Measurements from ENCODE around the gene SGSM1. TPM values are rescaled to one million over a fixed set of nuclear protein-coding genes. Genes with fewer than 3 reads are reported as not detected.
"Not testable (repeated sequence)": the region's sequence is repeated elsewhere in the genome, so short reads cannot be mapped to it uniquely, and the experiment has no call there.

SGSM1 gene
- total and polyA plus RNA-seq, 8 donors = 0.68 to 4.7 (median 2.5) TPM

- H3K27me3 ChIP-seq = no peaks in the 10 kb centered on the region
- intact Hi-C loops (cut with DNase I; ENCODE audit: low total_unique reads) = no loop called here
- H3K36me3 ChIP-seq = no peaks in the 10 kb centered on the region
- peaks cover 0 to 12% (median 5%) of the 10 kb centered on the region in 4 donors for H3K4me1 ChIP-seq
- no peaks in the 10 kb centered on the region for H3K9me3 ChIP-seq
- WGBS, 5 donors = 77 to 84% (median 79%) methylated on average over 10 of the region's 10 CpGs
- no peak overlapping the region for H3K4me3 ChIP-seq
- TF ChIP-seq POLR2A (IDR thresholded peaks at IDR 0.05) (no peak), CTCF (IDR thresholded peaks at IDR 0.05) (no peak), POLR2AphosphoS5 (IDR thresholded peaks at IDR 0.05) (no peak), EP300 (IDR thresholded peaks at IDR 0.05) (no peak)
- no peak overlapping the region for H3K27ac ChIP-seq
- no peak for DNase-seq
Measured at GRCh38 chr22:24831687-24832086, 25.7 kb downstream of the SGSM1 start.

- Histone ChIP-seq H3K36me3 (no peaks in the 10 kb centered on the region), H3K4me1 (no peaks in the 10 kb centered on the region), H3K27ac (no peak overlapping the region), H3K4me3 (no peak overlapping the region), H3K27me3 (no peaks in the 10 kb centered on the region), H3K9me3 (no peaks in the 10 kb centered on the region)
- no peak for DNase-seq
- TF ChIP-seq POLR2AphosphoS5 (IDR thresholded peaks at IDR 0.05) = no peak
- TF ChIP-seq POLR2A (IDR thresholded peaks at IDR 0.05) = no peak
- WGBS, 5 donors = 84 to 90% (median 86%) methylated on average over 8 of the region's 8 CpGs
- intact Hi-C loops (cut with DNase I; ENCODE audit: low total_unique reads) = no loop called here
Measured at GRCh38 chr22:24833881-24834495, 28.0 kb downstream of the SGSM1 start.

GRCh38 chr22:24834845-24835570 is 29.0 kb downstream of the SGSM1 start:
- Histone ChIP-seq H3K9me3 (no peaks in the 10 kb centered on the region), H3K4me1 (no peaks in the 10 kb centered on the region), H3K27ac (no peak overlapping the region), H3K36me3 (no peaks in the 10 kb centered on the region), H3K27me3 (no peaks in the 10 kb centered on the region), H3K4me3 (no peak overlapping the region)
- intact Hi-C loops (cut with DNase I; ENCODE audit: low total_unique reads) = no loop called here
- 54 to 64% (median 61%) methylated on average over 13 of the region's 13 CpGs for WGBS, 5 donors
- no peak for TF ChIP-seq POLR2A (IDR thresholded peaks at IDR 0.05)
- peak in 5 of 7 experiments; percentile 7 to 33 (median 19) for TF ChIP-seq CTCF (IDR thresholded peaks at IDR 0.05)
- DNase-seq = peak in 1 of 2 donors; percentile 72

GRCh38 chr22:24836282-24836681 is 30.3 kb downstream of the SGSM1 start:
- Histone ChIP-seq H3K36me3 (no peaks in the 10 kb centered on the region), H3K9me3 (no peaks in the 10 kb centered on the region), H3K27ac (no peak overlapping the region), H3K4me3 (no peak overlapping the region), H3K27me3 (no peaks in the 10 kb centered on the region), H3K4me1 (peaks cover 0 to 3% (median 0%) of the 10 kb centered on the region in 4 donors)
- WGBS, 5 donors = 16 to 45% (median 33%) methylated on average over 1 of the region's 1 CpG
- DNase-seq = no peak
- intact Hi-C loops (cut with DNase I; ENCODE audit: low total_unique reads) = no loop called here
- TF ChIP-seq CTCF (IDR thresholded peaks at IDR 0.05) = no peak
- TF ChIP-seq POLR2AphosphoS5 (IDR thresholded peaks at IDR 0.05) = no peak
- TF ChIP-seq POLR2A (IDR thresholded peaks at IDR 0.05) = no peak
- no peak for TF ChIP-seq EP300 (IDR thresholded peaks at IDR 0.05)

- WGBS, 5 donors = 32 to 72% (median 60%) methylated on average over 1 to 6 of the region's 8 CpGs
- TF ChIP-seq CTCF (IDR thresholded peaks at IDR 0.05) = peak in 3 of 7 experiments; percentile 12 to 31 (median 19)
- peaks cover 0 to 10% (median 7%) of the 10 kb centered on the region in 4 donors for H3K4me1 ChIP-seq
- intact Hi-C loops (cut with DNase I; ENCODE audit: low total_unique reads); H3K27ac ChIP-seq; H3K27me3 ChIP-seq; H3K9me3 ChIP-seq; H3K36me3 ChIP-seq; H3K4me3 ChIP-seq: not testable (repeated sequence)
- peak in 1 of 2 donors; percentile 66 for DNase-seq
Measured at GRCh38 chr22:24837517-24837916, 31.5 kb downstream of the SGSM1 start.
